Measurements from ENCODE around the gene PTPN11. TPM values are rescaled to one million over a fixed set of nuclear protein-coding genes. Genes with fewer than 3 reads are reported as not detected.
"Not testable (repeated sequence)": the region's sequence is repeated elsewhere in the genome, so short reads cannot be mapped to it uniquely, and the experiment has no call there.

PTPN11 gene
- total RNA-seq, 1 donor from 2014 or later: 92.1 TPM

- Mint-ChIP-seq H3K9me3 (no peaks in the 10 kb centered on the region), H3K4me1 (peaks cover 23% of the 10 kb centered on the region), H3K36me3 (ENCODE audit: low read depth) (peaks cover 2% of the 10 kb centered on the region), H3K27me3 (ENCODE audit: low read depth) (peaks cover 5% of the 10 kb centered on the region), H3K27ac (ENCODE audit: unreplicated experiment) (no peak overlapping the region), H3K4me3 (peak overlapping the region; percentile 41)
- no peak for TF ChIP-seq CTCF (conservative IDR thresholded peaks at IDR 0.05)
- no peak for DNase-seq (ENCODE audit: low read depth, low spot score)
Measured at GRCh38 chr12:112413855-112414625, 4.7 kb upstream of the PTPN11 start.

- H3K9me3 Mint-ChIP-seq; H3K27ac Mint-ChIP-seq (ENCODE audit: unreplicated experiment); H3K27me3 Mint-ChIP-seq (ENCODE audit: low read depth); DNase-seq (ENCODE audit: low read depth, low spot score); H3K36me3 Mint-ChIP-seq (ENCODE audit: low read depth): not testable (repeated sequence)
- Mint-ChIP-seq H3K4me3 (peak overlapping the region; percentile 70), H3K4me1 (peaks cover 29% of the 10 kb centered on the region)
Measured at GRCh38 chr12:112415457-112415856, 3.3 kb upstream of the PTPN11 start.

- Mint-ChIP-seq H3K9me3 (no peaks in the 10 kb centered on the region), H3K4me1 (peaks cover 47% of the 10 kb centered on the region), H3K27ac (ENCODE audit: unreplicated experiment) (peak overlapping the region; percentile 93), H3K36me3 (ENCODE audit: low read depth) (no peaks in the 10 kb centered on the region), H3K4me3 (peak overlapping the region; percentile 97), H3K27me3 (ENCODE audit: low read depth) (peaks cover 5% of the 10 kb centered on the region)
- DNase-seq (ENCODE audit: low read depth, low spot score): no peak
- TF ChIP-seq CTCF (conservative IDR thresholded peaks at IDR 0.05): no peak
Measured at GRCh38 chr12:112418273-112418607, 507 bp upstream of the PTPN11 start.

- H3K27ac Mint-ChIP-seq (ENCODE audit: unreplicated experiment): peak overlapping the region; percentile 74
- no peaks in the 10 kb centered on the region for H3K36me3 Mint-ChIP-seq (ENCODE audit: low read depth)
- H3K9me3 Mint-ChIP-seq: no peaks in the 10 kb centered on the region
- peaks cover 53% of the 10 kb centered on the region for H3K4me1 Mint-ChIP-seq
- no peak for DNase-seq (ENCODE audit: low read depth, low spot score)
- peak; percentile 44 for TF ChIP-seq CTCF (conservative IDR thresholded peaks at IDR 0.05)
- H3K4me3 Mint-ChIP-seq: peak overlapping the region; percentile 93
- H3K27me3 Mint-ChIP-seq (ENCODE audit: low read depth): peaks cover 2% of the 10 kb centered on the region
Measured at GRCh38 chr12:112419297-112420133, 768 bp downstream of the PTPN11 start.

- Mint-ChIP-seq H3K27me3 (ENCODE audit: low read depth) (no peaks in the 10 kb centered on the region), H3K9me3 (no peaks in the 10 kb centered on the region), H3K4me1 (peaks cover 53% of the 10 kb centered on the region), H3K36me3 (ENCODE audit: low read depth) (no peaks in the 10 kb centered on the region), H3K4me3 (peak overlapping the region; percentile 93), H3K27ac (ENCODE audit: unreplicated experiment) (no peak overlapping the region)
- DNase-seq (ENCODE audit: low read depth, low spot score): no peak
- no peak for TF ChIP-seq CTCF (conservative IDR thresholded peaks at IDR 0.05)
Measured at GRCh38 chr12:112420740-112421139, 2.0 kb downstream of the PTPN11 start.

- peaks cover 53% of the 10 kb centered on the region for H3K4me1 Mint-ChIP-seq
- no peaks in the 10 kb centered on the region for H3K27me3 Mint-ChIP-seq (ENCODE audit: low read depth)
- H3K4me3 Mint-ChIP-seq: peak overlapping the region; percentile 93
- no peak overlapping the region for H3K27ac Mint-ChIP-seq (ENCODE audit: unreplicated experiment)
- no peak for TF ChIP-seq CTCF (conservative IDR thresholded peaks at IDR 0.05)
- no peak for DNase-seq (ENCODE audit: low read depth, low spot score)
- no peaks in the 10 kb centered on the region for H3K9me3 Mint-ChIP-seq
- no peaks in the 10 kb centered on the region for H3K36me3 Mint-ChIP-seq (ENCODE audit: low read depth)
Measured at GRCh38 chr12:112421363-112421762, 2.6 kb downstream of the PTPN11 start.

Measured in neural crest cell (in vitro differentiated cells).